K562 (cell line): ENCODE measurements around the gene SAMD14. TPM values are rescaled to one million over a fixed set of nuclear protein-coding genes. Genes with fewer than 3 reads are reported as not detected.

Experiments
- ATAC-seq: fragments of 200-7000 bp; cut with Tn5 transposase; 3 replicates; pipeline ENCODE4 v1.9.1; 2020; ENCODE audit warnings: moderate library complexity
- BruUV-seq: library from RNA; stranded (reverse); fragments of 400-500 nt; replicated peaks from 2 replicates; lab custom pipeline; 2021; lab: Mats Ljungman, UMichigan
- CTCF ChIA-PET: fragments of 300-600 bp; formaldehyde crosslinking; extraction: SDS; loops from one replicate; lab custom pipeline; 2021; ENCODE audit warnings: low intra/inter-chr PET ratio; lab: Yijun Ruan, JAX
- POLR2A ChIA-PET: fragments of 300-600, 350-650 bp; sonication (Branson Sonifier 250); formaldehyde crosslinking; extraction: SDS; loops from one replicate; lab custom pipeline; 2021; ENCODE audit warnings: antibody characterized with exemption, inconsistent platforms; lab: Yijun Ruan, JAX
- DNase-seq, 4 experiments: peaks; one replicate each; pipeline versions ENCODE4 v3.0.0 to v3.0.0-alpha.2; 2011 to 2018; ENCODE audit warnings: low spot score in 3 of 4, mixed read lengths in 3 of 4; ENCODE audit errors: extremely low read depth in 1 of 4
- FAIRE-seq: peaks from 2 replicates; lab custom pipeline; 2011; peaks lifted over from hg19 to GRCh38; lab: Jason Lieb, UNC
- H2AFZ ChIP-seq: 2 replicates; pipeline ENCODE4 v1.6.0; 2011; ENCODE audit warnings: low read depth, low read length, control low read depth, inconsistent platforms
- H3K27ac ChIP-seq: fragments of 200-600 bp; 3 replicates; pipeline ENCODE4 v1.8.0; 2011; ENCODE audit warnings: low read depth, mild to moderate bottlenecking, control low read depth, inconsistent platforms, low read length, moderate library complexity, mixed read lengths; ENCODE audit errors: extremely low read depth
- H3K27me3 ChIP-seq, 2 experiments: fragments of 300-600 bp in 1 of 2; 2 replicates in 1 of 2; 3 replicates in 1 of 2; pipeline versions ENCODE4 v1.6.0 to v1.8.0; 2011; ENCODE audit warnings: inconsistent platforms in 2 of 2, low read length in 2 of 2, mild to moderate bottlenecking in 1 of 2, mixed read lengths in 1 of 2, moderate library complexity in 1 of 2; ENCODE audit not compliant: control insufficient read depth in 2 of 2, insufficient read depth in 2 of 2
- H3K36me3 ChIP-seq: fragments of 300-600 bp; 3 replicates; pipeline ENCODE4 v1.8.0; 2011; ENCODE audit warnings: mild to moderate bottlenecking, low read length, inconsistent platforms; ENCODE audit not compliant: control insufficient read depth, insufficient read depth
- H3K4me1 ChIP-seq, 2 experiments: fragments of 200-600 bp in 1 of 2; replicated peaks in 1 of 2; 2 replicates in 1 of 2; 3 replicates in 1 of 2; pipeline versions ENCODE4 v1.5.1 to v1.8.0; 2011; ENCODE audit warnings: inconsistent platforms in 2 of 2, low read length in 2 of 2, mild to moderate bottlenecking in 1 of 2, mixed read lengths in 1 of 2, moderate library complexity in 1 of 2; ENCODE audit not compliant: control insufficient read depth in 2 of 2, insufficient read depth in 2 of 2
- H3K4me2 ChIP-seq: 2 replicates; pipeline ENCODE4 v1.6.1; 2011; ENCODE audit warnings: low read length, control low read depth, inconsistent platforms, mixed read lengths; ENCODE audit not compliant: insufficient read depth
- H3K4me3 ChIP-seq: fragments of 200-600 bp; sonication (generic), shearing (Covaris generic); 2 replicates; pipeline ENCODE4 v1.5.1; 2016; ENCODE audit warnings: control low read depth, inconsistent platforms
- H3K79me2 ChIP-seq: fragments of 200-600 bp; 3 replicates; pipeline ENCODE4 v1.8.0; 2011; ENCODE audit warnings: low read length, inconsistent platforms; ENCODE audit not compliant: control insufficient read depth, insufficient read depth
- H3K9ac ChIP-seq, 2 experiments: 2 replicates each; pipeline versions ENCODE4 v1.6.0 to v1.6.1; 2011; ENCODE audit warnings: low read depth in 2 of 2, low read length in 2 of 2, control low read depth in 1 of 2, inconsistent platforms in 1 of 2, mild to moderate bottlenecking in 1 of 2, mixed read lengths in 1 of 2; ENCODE audit not compliant: insufficient read depth in 1 of 2
- H3K9me1 ChIP-seq: one replicate; pipeline ENCODE4 v1.6.0; 2011; ENCODE audit warnings: inconsistent platforms, mild to moderate bottlenecking, low read length, moderate library complexity; ENCODE audit not compliant: control insufficient read depth, insufficient read depth
- H3K9me3 ChIP-seq: replicated peaks from 2 replicates; pipeline ENCODE4 v1.5.1; 2011; ENCODE audit warnings: low read depth, low read length, inconsistent platforms; ENCODE audit not compliant: control insufficient read depth, insufficient read depth
- H4K20me1 ChIP-seq: replicated peaks from 2 replicates; pipeline ENCODE4 v1.6.1; 2011; ENCODE audit warnings: low read length, inconsistent platforms, mixed read lengths; ENCODE audit not compliant: control insufficient read depth, insufficient read depth
- AFF1 ChIP-seq, 2 experiments: fragments of 450-650 bp; IDR thresholded peaks; 2 replicates each; pipeline ENCODE4 v1.6.1; 2018; ENCODE audit warnings: mild to moderate bottlenecking in 2 of 2, low read depth in 1 of 2; ENCODE audit not compliant: partially characterized antibody in 2 of 2
- BACH1 ChIP-seq: fragments of 200-800 bp; sonication (Bioruptor generic); IDR thresholded peaks from 2 replicates; pipeline ENCODE4 v1.6.1; 2016; ENCODE audit warnings: missing genetic modification characterization, missing compliant biosample characterization
- E2F3 ChIP-seq: fragments of 250-450 bp; sonication (Bioruptor Pico); IDR thresholded peaks from 2 replicates; pipeline ENCODE4 v1.4.0; 2020; ENCODE audit warnings: mild to moderate bottlenecking
- JUN ChIP-seq, 2 experiments: sonication (generic) in 1 of 2; formaldehyde crosslinking in 1 of 2; IDR thresholded peaks; 2 replicates each; pipeline versions ENCODE4 v1.6.1 to v1.8.0; 2012 to 2022; ENCODE audit warnings: borderline replicate concordance in 2 of 2, mild to moderate bottlenecking in 2 of 2, improper control_type of control experiment in 1 of 2, low read depth in 1 of 2, low read length in 1 of 2, missing genetic modification reagents in 1 of 2
- KDM1A ChIP-seq, 2 experiments: fragments of 450-650 bp; IDR thresholded peaks; 2 replicates each; pipeline ENCODE4 v1.6.1; 2016; ENCODE audit warnings: mild to moderate bottlenecking in 2 of 2
- LARP7 ChIP-seq: fragments of 450-650 bp; IDR thresholded peaks from 2 replicates; pipeline ENCODE4 v1.6.1; 2016
- MEIS2 ChIP-seq: fragments of 450-650 bp; IDR thresholded peaks from 2 replicates; pipeline ENCODE4 v1.6.1; 2014; ENCODE audit warnings: mild to moderate bottlenecking; ENCODE audit not compliant: partially characterized antibody
- RNF2 ChIP-seq: sonication (generic); IDR thresholded peaks from 2 replicates; pipeline ENCODE4 v1.6.1; 2016
- USF1 ChIP-seq: sonication (generic); formaldehyde crosslinking; IDR thresholded peaks from 2 replicates; pipeline ENCODE4 v1.9.0; 2022; ENCODE audit warnings: mild to moderate bottlenecking, missing genetic modification reagents
- ZNF277 ChIP-seq: fragments of 250-450 bp; sonication (Bioruptor Pico); IDR thresholded peaks from 2 replicates; pipeline ENCODE4 v1.8.0; 2022; ENCODE audit warnings: inconsistent platforms, mild to moderate bottlenecking, moderate library complexity, borderline replicate concordance
- ZNF347 ChIP-seq: fragments of 450-650 bp; formaldehyde crosslinking; IDR thresholded peaks from 2 replicates; pipeline ENCODE4 v1.4.0; 2020; ENCODE audit warnings: low read depth, mild to moderate bottlenecking, moderate library complexity
- WGBS: fragments of 100-300 bp; shearing (Covaris generic); methylation state at CpG from one replicate; pipeline ENCODE4 v1.1.6; 2016; ENCODE audit warnings: low coverage, mixed read lengths; ENCODE audit not compliant: insufficient coverage; ENCODE audit errors: missing lambda C conversion rate; 5-methylcytosine and 5-hydroxymethylcytosine counted together
- in situ Hi-C: fragments of 300-500 bp; cut with MboI; formaldehyde crosslinking; loops from 4 replicates; pipeline ENCODE4 v1.15.0; 2018; ENCODE audit warnings: inconsistent platforms, mixed read lengths
- intact Hi-C: fragments of 100-400 bp; cut with micrococcal nuclease; formaldehyde crosslinking; loops from 2 replicates; pipeline ENCODE4 v1.14.2; 2022
- polyA plus RNA-seq, 8 experiments: library from polyadenylated mRNA; depleted of rRNA in 4 of 8; stranded (reverse) in 5 of 8; unstranded in 3 of 8; fragments of >200 nt; fragmentation: Nextera tagmentation in 2 of 8; fragmentation: Illumina TruSeq in 1 of 8; extraction: Ambion mirVana in 2 of 8; extraction: Trizol in 1 of 8; gene quantifications; 2 replicates each; pipeline versions ENCODE4 v1.2.1 to v1.2.3, GENCODE V29; 2011 to 2014; ENCODE audit warnings: inconsistent platforms in 1 of 8, missing spikeins in 1 of 8
- total RNA-seq, 7 experiments: library from RNA; depleted of rRNA in 6 of 7; stranded (reverse); fragments of >200 nt in 6 of 7; fragmentation: Illumina TruSeq in 2 of 7; extraction: Trizol in 2 of 7; gene quantifications; 2 replicates each; pipeline versions ENCODE4 v1.2.1 to v1.2.3, GENCODE V29; 2011 to 2021; ENCODE audit warnings: low replicate concordance in 1 of 7

Gene SAMD14
- total and polyA plus RNA-seq, 9 of the 15 experiments (the other 6 are each of a cell fraction or from before 2014, with no cell fraction given), result 0.04 to 0.07 TPM; not detected in 7

GRCh38 chr17:50093807-50094206 is 36.2 kb downstream of the SAMD14 start:
- ATAC-seq, result no peak
- no peak overlapping the region for H2AFZ ChIP-seq
- no peak overlapping the region for H3K4me3 ChIP-seq
- POLR2A ChIA-PET, result interaction anchor here (1.0 kb wide), 1 partner anchor 29 kb away, joined by 4 read pairs; no protein-coding TSS in a partner anchor
- H3K4me1 ChIP-seq, result peaks cover 3 to 16% of the 10 kb centered on the region in 2 experiments; a peak in 3 of 5 replicates
- intact Hi-C loops (loop anchor here (1.0 kb wide), 2 partner anchors 67 to 203 kb away; no protein-coding TSS in a partner anchor), in situ Hi-C loops (no loop called here)
- H3K36me3 ChIP-seq, result no peaks in the 10 kb centered on the region
- no TSS peak for BruUV-seq
- H4K20me1 ChIP-seq, result peaks cover 13% of the 10 kb centered on the region; the same call in 1 of the 2 replicates
- 0% methylated on average over 3 of the region's 3 CpGs for WGBS
- no peak overlapping the region for H3K4me2 ChIP-seq
- no peak for DNase-seq
- H3K27ac ChIP-seq, result no peak overlapping the region
- peaks cover 7 to 35% of the 10 kb centered on the region in 2 experiments; a peak in 4 of 5 replicates for H3K27me3 ChIP-seq
- H3K9me1 ChIP-seq, result no peaks in the 10 kb centered on the region
- H3K9me3 ChIP-seq, result no peaks in the 10 kb centered on the region
- TF ChIP-seq ZNF347 (CRISPR knock-in tag), result no peak
- TF ChIP-seq LARP7, result no peak
- no peak for TF ChIP-seq KDM1A (IDR thresholded peaks at IDR 0.05)
- TF ChIP-seq JUN (IDR thresholded peaks at IDR 0.05; ENCODE audit: borderline replicate concordance, low read depth, low read length), result no peak
- TF ChIP-seq JUN (CRISPR knock-in tag; IDR thresholded peaks at IDR 0.05; ENCODE audit: borderline replicate concordance), result no peak
- no peak for TF ChIP-seq RNF2
- no peak for TF ChIP-seq E2F3 (CRISPR knock-in tag)
- no peak for TF ChIP-seq AFF1 (IDR thresholded peaks at IDR 0.05; ENCODE audit: low read depth in 1 of 2, partially characterized antibody in 2 of 2)
- TF ChIP-seq MEIS2, result no peak
- TF ChIP-seq USF1 (CRISPR knock-in tag), result no peak
- TF ChIP-seq BACH1 (tag), result no peak
- no peak for TF ChIP-seq ZNF277 (CRISPR knock-in tag)
- H3K9ac ChIP-seq, result no peak overlapping the region
- H3K79me2 ChIP-seq, result no peaks in the 10 kb centered on the region
- no peak for FAIRE-seq
- CTCF ChIA-PET, result interaction anchor here (0.6 to 1.6 kb wide), 4 partner anchors 67 to 398 kb away, joined by 3 to 6 read pairs (median 4); no protein-coding TSS in a partner anchor
